8988T (cell line): ENCODE results near the gene HSPB7.
"Not testable (repeated sequence)": the region's sequence is repeated elsewhere in the genome, so short reads cannot be mapped to it uniquely, and the experiment has no call there.

Experiments used
- DNase-seq: peaks from one replicate; pipeline ENCODE4 v3.0.0; 2011

Gene HSPB7

GRCh38 chr1:16048573-16049189 lies 30.8 kb upstream of the HSPB7 start:
- no peak for DNase-seq

- no peak for DNase-seq
These were observed 30.1 kb upstream of the HSPB7 start for GRCh38 chr1:16047791-16048475.

- DNase-seq, result no peak
These were observed 29.0 kb upstream of the HSPB7 start for GRCh38 chr1:16046842-16047241.

GRCh38 chr1:16043950-16044349 lies 26.1 kb upstream of the HSPB7 start:
- no peak for DNase-seq

GRCh38 chr1:16043521-16043920 lies 25.7 kb upstream of the HSPB7 start, which contains the start of gene CLCNKB:
Gene CLCNKB, plus strand, starts transcription at chr1:16043782. Its CDS starts 711 bp downstream, at chr1:16044493.
- DNase-seq, result no peak

GRCh38 chr1:16042654-16043053 lies 24.8 kb upstream of the HSPB7 start:
- DNase-seq, result not testable (repeated sequence)

GRCh38 chr1:16042096-16042495 lies 24.3 kb upstream of the HSPB7 start:
- DNase-seq, result no peak

- DNase-seq, result no peak
These were observed 23.4 kb upstream of the HSPB7 start for GRCh38 chr1:16041200-16041599.

- DNase-seq, result not testable (repeated sequence)
These were observed 22.0 kb upstream of the HSPB7 start for GRCh38 chr1:16039871-16040270.

- no peak for DNase-seq
These were observed 20.7 kb upstream of the HSPB7 start for GRCh38 chr1:16038620-16038912.

GRCh38 chr1:16036461-16036860 lies 18.6 kb upstream of the HSPB7 start:
- not testable (repeated sequence) for DNase-seq

GRCh38 chr1:16033103-16033632 lies 15.3 kb upstream of the HSPB7 start:
- not testable (repeated sequence) for DNase-seq

- peak; percentile 91 for DNase-seq
These were observed 14.7 kb upstream of the HSPB7 start for GRCh38 chr1:16032388-16033102.

- no peak for DNase-seq
These were observed 13.7 kb upstream of the HSPB7 start for GRCh38 chr1:16031551-16031950.

GRCh38 chr1:16029288-16029687 lies 11.4 kb upstream of the HSPB7 start:
- no peak for DNase-seq

GRCh38 chr1:16029003-16029268 lies 11.1 kb upstream of the HSPB7 start:
- DNase-seq, result not testable (repeated sequence)

GRCh38 chr1:16028237-16029002 lies 10.6 kb upstream of the HSPB7 start:
- no peak for DNase-seq

- no peak for DNase-seq
These were observed 9.1 kb upstream of the HSPB7 start for GRCh38 chr1:16026723-16027484.

- DNase-seq, result not testable (repeated sequence)
These were observed 8.5 kb upstream of the HSPB7 start for GRCh38 chr1:16026302-16026701.

GRCh38 chr1:16023050-16023653 lies 5.3 kb upstream of the HSPB7 start:
- no peak for DNase-seq

- DNase-seq, result no peak
These were observed 4.5 kb upstream of the HSPB7 start for GRCh38 chr1:16022393-16022792.

- no peak for DNase-seq
These were observed 3.8 kb upstream of the HSPB7 start, which contains the start of gene CLCNKA for GRCh38 chr1:16021681-16022080. Gene CLCNKA, plus strand, starts transcription at chr1:16022036. Its CDS starts 584 bp downstream, at chr1:16022620.
